H1 (cell line): Measurements from ENCODE around the gene ARHGEF3. TPM values are rescaled to one million over a fixed set of nuclear protein-coding genes. Genes with fewer than 3 reads are reported as not detected.

Source experiments
- CTCF ChIA-PET: fragments of 300-600 bp; sonication (Branson Sonifier 250); formaldehyde crosslinking; loops from one replicate; lab custom pipeline; 2021; ENCODE audit not compliant: partially characterized antibody; lab: Charles Lee
- POLR2A ChIA-PET: fragments of 300-600 bp; sonication (Branson Sonifier 250); formaldehyde crosslinking; loops from one replicate; lab custom pipeline; 2021; ENCODE audit warnings: inconsistent platforms; ENCODE audit not compliant: partially characterized antibody; lab: Charles Lee
- DNase-seq, 2 experiments: peaks; one replicate each; pipeline versions ENCODE4 v3.0.0 to v3.0.0-alpha.2; 2010 to 2022; ENCODE audit warnings: low spot score in 2 of 2, low read depth in 1 of 2, mixed read lengths in 1 of 2
- FAIRE-seq: peaks from 2 replicates; lab custom pipeline; 2011; peaks lifted over from hg19 to GRCh38; lab: Jason Lieb, UNC
- H2AFZ ChIP-seq: 2 replicates; pipeline ENCODE4 v1.8.1; 2012; ENCODE audit warnings: low read length, inconsistent platforms
- H2AK5ac ChIP-seq: 2 replicates; pipeline ENCODE4 v1.6.1; 2013; ENCODE audit warnings: low read depth, low read length
- H2BK120ac ChIP-seq: replicated peaks from 2 replicates; pipeline ENCODE3; 2013; ENCODE audit warnings: low read depth, low read length, inconsistent platforms
- H2BK12ac ChIP-seq: 2 replicates; pipeline ENCODE4 v1.6.1; 2013; ENCODE audit warnings: low read depth, low read length
- H2BK15ac ChIP-seq: 2 replicates; pipeline ENCODE4 v1.6.1; 2013; ENCODE audit warnings: low read length
- H2BK20ac ChIP-seq: 2 replicates; pipeline ENCODE4 v1.6.1; 2013; ENCODE audit warnings: low read length
- H2BK5ac ChIP-seq: 2 replicates; pipeline ENCODE4 v1.6.1; 2013; ENCODE audit warnings: low read depth, low read length
- H3K14ac ChIP-seq: 2 replicates; pipeline ENCODE4 v1.6.1; 2013; ENCODE audit warnings: inconsistent platforms; ENCODE audit not compliant: insufficient read length
- H3K18ac ChIP-seq: 2 replicates; pipeline ENCODE4 v1.6.1; 2013; ENCODE audit warnings: low read length; ENCODE audit errors: extremely low read depth
- H3K23ac ChIP-seq: 2 replicates; pipeline ENCODE4 v1.6.1; 2013; ENCODE audit warnings: inconsistent platforms; ENCODE audit not compliant: insufficient read length
- H3K23me2 ChIP-seq: 2 replicates; pipeline ENCODE4 v1.6.1; 2013; ENCODE audit warnings: low read depth, low read length
- H3K27ac ChIP-seq: 2 replicates; pipeline ENCODE4 v1.6.1; 2011; ENCODE audit warnings: low read depth, low read length, inconsistent platforms
- H3K27me3 ChIP-seq, 4 experiments: replicated peaks in 1 of 4; 1 replicate in 1 of 4; 2 replicates in 3 of 4; pipeline versions ENCODE4 v1.6.1 to v1.8.1; 2011 to 2013; ENCODE audit warnings: low read length in 3 of 4, mild to moderate bottlenecking in 3 of 4, inconsistent platforms in 2 of 4, mixed read lengths in 2 of 4, moderate library complexity in 1 of 4; ENCODE audit not compliant: control insufficient read depth in 3 of 4, insufficient read depth in 3 of 4; ENCODE audit errors: extremely low read depth in 1 of 4
- H3K36me3 ChIP-seq, 4 experiments: 2 replicates each; pipeline versions ENCODE4 v1.6.1 to v1.8.1; 2011 to 2013; ENCODE audit warnings: mild to moderate bottlenecking in 4 of 4, low read length in 3 of 4, moderate library complexity in 2 of 4, control low read depth in 1 of 4, inconsistent platforms in 1 of 4; ENCODE audit not compliant: insufficient read depth in 4 of 4, control insufficient read depth in 2 of 4
- H3K4ac ChIP-seq: replicated peaks from 2 replicates; pipeline ENCODE3; 2013; ENCODE audit warnings: low read length, low read depth, mixed read lengths, inconsistent platforms; ENCODE audit not compliant: insufficient read length
- H3K4me1 ChIP-seq, 4 experiments: replicated peaks in 1 of 4; 1 replicate in 1 of 4; 2 replicates in 3 of 4; pipeline versions ENCODE4 v1.6.1 to v1.8.1; 2011 to 2013; ENCODE audit warnings: low read length in 3 of 4, inconsistent platforms in 2 of 4, mixed read lengths in 1 of 4; ENCODE audit not compliant: insufficient read depth in 4 of 4, control insufficient read depth in 3 of 4
- H3K4me2 ChIP-seq, 2 experiments: 2 replicates each; pipeline versions ENCODE4 v1.6.1 to v1.8.1; 2011 to 2013; ENCODE audit warnings: low read depth in 2 of 2, low read length in 2 of 2, control low read depth in 1 of 2, inconsistent platforms in 1 of 2, mild to moderate bottlenecking in 1 of 2; ENCODE audit not compliant: insufficient read depth in 1 of 2
- H3K4me3 ChIP-seq, 4 experiments: fragments of 200-600, 300-600 bp in 1 of 4; sonication (generic), shearing (Covaris generic), sonication (Bioruptor Twin) in 1 of 4; 2 replicates each; pipeline versions ENCODE4 v1.5.1 to v1.8.1; 2011 to 2016; ENCODE audit warnings: low read length in 4 of 4, low read depth in 3 of 4, control low read depth in 2 of 4, inconsistent platforms in 2 of 4, mild to moderate bottlenecking in 2 of 4, mixed read lengths in 1 of 4, moderate library complexity in 1 of 4; ENCODE audit not compliant: insufficient read depth in 2 of 4; ENCODE audit errors: extremely low read depth in 1 of 4
- H3K56ac ChIP-seq: replicated peaks from 2 replicates; pipeline ENCODE3; 2013; ENCODE audit warnings: low read depth, mild to moderate bottlenecking, mixed read lengths, low read length, inconsistent platforms; ENCODE audit not compliant: insufficient read length
- H3K79me1 ChIP-seq: 2 replicates; pipeline ENCODE4 v1.6.1; 2013; ENCODE audit warnings: low read depth, low read length, control low read depth
- H3K79me2 ChIP-seq, 2 experiments: 2 replicates each; pipeline versions ENCODE4 v1.6.1 to v1.8.1; 2012 to 2013; ENCODE audit warnings: low read length in 2 of 2, mild to moderate bottlenecking in 2 of 2, inconsistent platforms in 1 of 2; ENCODE audit not compliant: insufficient read depth in 2 of 2, control insufficient read depth in 1 of 2
- H3K9ac ChIP-seq, 4 experiments: replicated peaks in 1 of 4; 1 replicate in 1 of 4; 2 replicates in 3 of 4; pipeline versions ENCODE4 v1.6.1 to v1.8.1; 2011 to 2013; ENCODE audit warnings: low read depth in 3 of 4, low read length in 3 of 4, control low read depth in 2 of 4, mild to moderate bottlenecking in 2 of 4, moderate library complexity in 2 of 4, inconsistent platforms in 1 of 4; ENCODE audit errors: extremely low read depth in 1 of 4
- H3K9me3 ChIP-seq, 2 experiments: 2 replicates each; pipeline versions ENCODE4 v1.6.1 to v1.8.1; 2012 to 2013; ENCODE audit warnings: mild to moderate bottlenecking in 2 of 2, moderate library complexity in 2 of 2, control low read depth in 1 of 2, inconsistent platforms in 1 of 2, low read depth in 1 of 2, low read length in 1 of 2, mixed read lengths in 1 of 2; ENCODE audit not compliant: insufficient read depth in 2 of 2
- H4K20me1 ChIP-seq, 2 experiments: replicated peaks in 1 of 2; 2 replicates each; pipeline versions ENCODE3 to v1.8.1; 2011 to 2013; ENCODE audit warnings: inconsistent platforms in 2 of 2, low read length in 2 of 2, mild to moderate bottlenecking in 1 of 2; ENCODE audit not compliant: insufficient read depth in 2 of 2, control insufficient read depth in 1 of 2
- H4K5ac ChIP-seq: 2 replicates; pipeline ENCODE4 v1.6.1; 2013; ENCODE audit warnings: low read length, low read depth, mixed read lengths, inconsistent platforms; ENCODE audit not compliant: insufficient read length
- H4K8ac ChIP-seq: 2 replicates; pipeline ENCODE4 v1.8.0; 2013; ENCODE audit warnings: mild to moderate bottlenecking, moderate library complexity, low read length, inconsistent platforms; ENCODE audit not compliant: insufficient read depth; ENCODE audit errors: extremely low read depth
- H4K91ac ChIP-seq: replicated peaks from 2 replicates; pipeline ENCODE3; 2013; ENCODE audit warnings: low read length, mixed read lengths, inconsistent platforms; ENCODE audit not compliant: insufficient read length
- ATF3 ChIP-seq: IDR thresholded peaks from 2 replicates; pipeline ENCODE4 v1.6.1; 2011; ENCODE audit warnings: low read depth, mild to moderate bottlenecking, low read length; ENCODE audit not compliant: insufficient read depth
- BRCA1 ChIP-seq: IDR thresholded peaks from 2 replicates; pipeline ENCODE4 v1.6.1; 2012; ENCODE audit warnings: low read depth, low read length, improper control_type of control experiment
- CBX5 ChIP-seq: fragments of 300-800, 300-1000 bp; sonication (generic); IDR thresholded peaks from 2 replicates; pipeline ENCODE4 v1.7.1; 2016; ENCODE audit warnings: antibody characterized with exemption, low read length, low read depth
- EGR1 ChIP-seq: IDR thresholded peaks from 2 replicates; pipeline ENCODE4 v1.6.1; 2011; ENCODE audit warnings: low read depth, low read length, borderline replicate concordance
- EP300 ChIP-seq, 2 experiments: IDR thresholded peaks; 1 replicate in 1 of 2; 2 replicates in 1 of 2; pipeline ENCODE4 v1.6.1; 2011 to 2012; ENCODE audit warnings: low read depth in 2 of 2, low read length in 2 of 2, mild to moderate bottlenecking in 2 of 2, borderline replicate concordance in 1 of 2, inconsistent platforms in 1 of 2, moderate library complexity in 1 of 2
- EZH2 ChIP-seq: fragments of 200-600 bp; sonication (generic); IDR thresholded peaks from 2 replicates; pipeline ENCODE4 v1.7.1; 2012; ENCODE audit warnings: low read depth, mild to moderate bottlenecking, moderate library complexity, low read length, inconsistent platforms; ENCODE audit not compliant: severe bottlenecking
- FOSL1 ChIP-seq: IDR thresholded peaks from 2 replicates; pipeline ENCODE4 v1.6.1; 2011; ENCODE audit warnings: mild to moderate bottlenecking, low read depth, low read length, moderate library complexity; ENCODE audit not compliant: insufficient read depth
- RBBP5 ChIP-seq: IDR thresholded peaks from 2 replicates; pipeline ENCODE4 v1.7.1; 2012; ENCODE audit warnings: low read depth, mild to moderate bottlenecking, inconsistent platforms, low read length, moderate library complexity, borderline replicate concordance
- SIRT6 ChIP-seq: IDR thresholded peaks from one replicate; pipeline ENCODE4 v1.7.1; 2012; ENCODE audit warnings: low read length, inconsistent platforms
- TAF1 ChIP-seq: IDR thresholded peaks from 2 replicates; pipeline ENCODE4 v1.6.1; 2011; ENCODE audit warnings: mild to moderate bottlenecking, low read depth, low read length
- TEAD4 ChIP-seq: IDR thresholded peaks from 2 replicates; pipeline ENCODE4 v1.6.1; 2012; ENCODE audit warnings: low read depth, low read length, inconsistent platforms, mixed read lengths
- ZNF274 ChIP-seq: IDR thresholded peaks from 2 replicates; pipeline ENCODE4 v1.7.0; 2012; ENCODE audit warnings: low read length, borderline replicate concordance; ENCODE audit errors: extremely low read depth
- WGBS, 2 experiments: shearing (Covaris generic) in 1 of 2; methylation state at CpG; one replicate each; pipeline versions ENCODE4 v1.1.6 to v1.1.7; 2013 to 2015; ENCODE audit warnings: low lambda C conversion rate in 2 of 2, mixed read lengths in 2 of 2, inconsistent platforms in 1 of 2, low coverage in 1 of 2, missing lambda C conversion rate in 1 of 2; ENCODE audit not compliant: insufficient replicate concordance in 2 of 2, insufficient coverage in 1 of 2, insufficient read length in 1 of 2; ENCODE audit errors: extremely low coverage in 1 of 2, missing lambda C conversion rate in 1 of 2; 5-methylcytosine and 5-hydroxymethylcytosine counted together
- polyA plus RNA-seq, 7 experiments: library from polyadenylated mRNA; depleted of rRNA in 3 of 7; stranded (reverse) in 5 of 7; unstranded in 2 of 7; fragments of >200 nt in 5 of 7; fragments of 200-250 nt in 2 of 7; gene quantifications; 1 replicate in 5 of 7; 2 replicates in 1 of 7; 4 replicates in 1 of 7; pipeline versions ENCODE4 v1.2.1 to v1.2.3, GENCODE V29; 2011 to 2013; ENCODE audit warnings: missing spikeins in 2 of 7, mixed read lengths in 2 of 7
- total RNA-seq: library from RNA; stranded (reverse); fragmentation: NEBNext Ultra II Directional; extraction: Animal tissue kit (Norgen Biotek cat#: 25700); gene quantifications from 2 replicates; pipeline ENCODE4 v1.2.1, GENCODE V29; 2021

Gene ARHGEF3
- total and polyA plus RNA-seq, 2 of the 8 experiments (the other 6 are each of a cell fraction or from before 2014, with no cell fraction given), result 2.8 to 6.0 TPM

GRCh38 chr3:56819016-56819809 is 17.5 kb upstream of the ARHGEF3 start:
- no peak overlapping the region for H2BK20ac ChIP-seq
- DNase-seq, result no peak
- H4K20me1 ChIP-seq, result no peaks in the 10 kb centered on the region
- no peak overlapping the region for H2AFZ ChIP-seq
- no peaks in the 10 kb centered on the region for H3K23me2 ChIP-seq
- no peaks in the 10 kb centered on the region for H3K36me3 ChIP-seq
- no peak overlapping the region for H3K9ac ChIP-seq
- no peak overlapping the region for H4K5ac ChIP-seq
- H2AK5ac ChIP-seq, result no peak overlapping the region
- no peaks in the 10 kb centered on the region for H3K79me1 ChIP-seq
- no peak overlapping the region for H3K18ac ChIP-seq
- H4K91ac ChIP-seq, result no peak overlapping the region
- FAIRE-seq, result no peak
- no peak overlapping the region for H3K23ac ChIP-seq
- no peak overlapping the region for H3K4ac ChIP-seq
- no peak overlapping the region for H3K4me2 ChIP-seq
- no peak overlapping the region for H3K14ac ChIP-seq
- H2BK15ac ChIP-seq, result no peak overlapping the region
- H3K27me3 ChIP-seq, result no peaks in the 10 kb centered on the region
- H3K4me3 ChIP-seq, result no peak overlapping the region
- H3K27ac ChIP-seq, result no peak overlapping the region
- no peaks in the 10 kb centered on the region for H3K79me2 ChIP-seq
- CTCF ChIA-PET, result interaction anchor here (0.6 to 4.3 kb wide), 11 partner anchors 7 to 176 kb away, joined by 3 to 46 read pairs (median 3); partner anchors contain the start of gene ARHGEF3
- H2BK5ac ChIP-seq, result no peak overlapping the region
- H3K4me1 ChIP-seq, result peaks cover 2 to 6% (median 3%) of the 10 kb centered on the region in 4 experiments; a peak in 5 of 7 replicates
- H2BK12ac ChIP-seq, result no peak overlapping the region
- H3K9me3 ChIP-seq, result no peaks in the 10 kb centered on the region
- no peak overlapping the region for H4K8ac ChIP-seq
- H2BK120ac ChIP-seq, result no peak overlapping the region
- H3K56ac ChIP-seq, result no peak overlapping the region
- WGBS, 2 experiments, result 85% methylated on average over 2 of the region's 2 CpGs; no CpG with 5 or more reads in 1 of the 2 experiments
- POLR2A ChIA-PET, result interaction anchor here (1.7 kb wide), 1 partner anchor 12 kb away, joined by 5 read pairs; no protein-coding TSS in a partner anchor
- TF ChIP-seq RBBP5 (no peak), EZH2 (no peak), FOSL1 (no peak), EP300 (IDR thresholded peaks at IDR 0.05; ENCODE audit: borderline replicate concordance in 1 of 2, low read depth in 2 of 2, low read length in 2 of 2) (no peak), EGR1 (no peak), CBX5 (no peak), BRCA1 (no peak), TAF1 (no peak), SIRT6 (no peak), ZNF274 (no peak), TEAD4 (no peak), ATF3 (no peak)
